ENCODE results near the gene DUSP22. TPM values are rescaled to one million over a fixed set of nuclear protein-coding genes. Genes with fewer than 3 reads are reported as not detected.

The DUSP22 gene
- total RNA-seq, 1 experiment from 2014 or later = 19.2 TPM

DNA sequence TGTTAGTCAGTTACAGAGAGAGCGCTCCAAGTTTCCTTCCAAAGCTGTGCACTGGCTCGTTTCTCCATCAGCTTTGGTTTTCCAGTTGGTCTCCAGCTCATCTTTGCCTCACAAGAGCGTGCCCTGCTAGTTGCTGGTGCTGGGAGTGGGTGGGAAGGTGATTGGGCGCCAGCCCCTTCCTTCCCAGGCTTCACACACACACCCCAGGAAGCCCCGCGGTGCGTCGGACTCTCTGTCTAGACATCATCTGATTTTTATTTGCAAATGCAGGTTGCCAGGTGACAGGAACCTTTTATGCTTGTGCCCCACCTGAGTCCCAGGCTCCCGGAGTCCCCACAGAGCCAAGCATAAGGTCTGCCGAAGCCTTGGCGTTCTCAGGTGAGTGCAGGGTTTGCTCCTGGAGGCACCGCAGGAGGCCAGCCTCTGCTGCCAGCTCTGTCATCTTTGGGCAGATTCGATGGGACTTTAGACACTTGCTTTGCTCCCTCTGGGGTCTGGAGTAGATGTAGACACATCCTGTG lies 106.3 kb downstream of the DUSP22 start:
- Histone ChIP-seq H3K9me2 (ENCODE audit: insufficient read depth) (no peaks in the 10 kb centered on the region), H3K4me3 (replicated peaks in 1 of 2; ENCODE audit: low read depth in 1 of 2, low read length in 2 of 2) (no peak overlapping the region), H3K27me3 (ENCODE audit: insufficient read depth, low read length) (peaks cover 12% of the 10 kb centered on the region; the same call in 1 of the 2 replicates), H3K27ac (ENCODE audit: low read depth, low read length) (no peak overlapping the region), H2AFZ (ENCODE audit: low read depth, low read length, poor library complexity, severe bottlenecking) (no peak overlapping the region), H3K4me2 (ENCODE audit: low read length) (no peak overlapping the region), H3K9ac (ENCODE audit: low read length) (no peak overlapping the region), H4K20me1 (ENCODE audit: insufficient read depth) (no peaks in the 10 kb centered on the region), H3K36me3 (ENCODE audit: control insufficient read depth in 1 of 2, insufficient read depth in 2 of 2, low read length in 2 of 2) (no peaks in the 10 kb centered on the region), H3K9me3 (ENCODE audit: control insufficient read depth in 1 of 2, insufficient read depth in 1 of 2, low read depth in 1 of 2, low read length in 2 of 2) (no peaks in the 10 kb centered on the region; a peak in 1 of 4 replicates), H3K4me1 (ENCODE audit: control insufficient read depth in 1 of 2, insufficient read depth in 2 of 2, low read length in 2 of 2) (no peaks in the 10 kb centered on the region), H3K79me2 (ENCODE audit: insufficient read depth, low read length) (no peaks in the 10 kb centered on the region)
- CTCF ChIA-PET = no interaction called here
- RAD21 ChIA-PET (ENCODE audit: low non-redundant PET in 1 of 2, low total read pairs in 2 of 2, uncharacterized antibody in 2 of 2, unreplicated experiment in 2 of 2) = no interaction called here
- DNase-seq (ENCODE audit: low read depth, low spot score) (no peak), ATAC-seq (no peak)
- intact Hi-C loops (cut with micrococcal nuclease) = no loop called here
- TF ChIP-seq, protein P1, sequence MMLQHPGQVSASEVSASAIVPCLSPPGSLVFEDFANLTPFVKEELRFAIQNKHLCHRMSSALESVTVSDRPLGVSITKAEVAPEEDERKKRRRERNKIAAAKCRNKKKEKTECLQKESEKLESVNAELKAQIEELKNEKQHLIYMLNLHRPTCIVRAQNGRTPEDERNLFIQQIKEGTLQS (IDR thresholded peaks at IDR 0.05) = no peak
- POLR2A ChIA-PET = no interaction called here
- BruUV-seq (replicated peaks) = no TSS peak

DNA sequence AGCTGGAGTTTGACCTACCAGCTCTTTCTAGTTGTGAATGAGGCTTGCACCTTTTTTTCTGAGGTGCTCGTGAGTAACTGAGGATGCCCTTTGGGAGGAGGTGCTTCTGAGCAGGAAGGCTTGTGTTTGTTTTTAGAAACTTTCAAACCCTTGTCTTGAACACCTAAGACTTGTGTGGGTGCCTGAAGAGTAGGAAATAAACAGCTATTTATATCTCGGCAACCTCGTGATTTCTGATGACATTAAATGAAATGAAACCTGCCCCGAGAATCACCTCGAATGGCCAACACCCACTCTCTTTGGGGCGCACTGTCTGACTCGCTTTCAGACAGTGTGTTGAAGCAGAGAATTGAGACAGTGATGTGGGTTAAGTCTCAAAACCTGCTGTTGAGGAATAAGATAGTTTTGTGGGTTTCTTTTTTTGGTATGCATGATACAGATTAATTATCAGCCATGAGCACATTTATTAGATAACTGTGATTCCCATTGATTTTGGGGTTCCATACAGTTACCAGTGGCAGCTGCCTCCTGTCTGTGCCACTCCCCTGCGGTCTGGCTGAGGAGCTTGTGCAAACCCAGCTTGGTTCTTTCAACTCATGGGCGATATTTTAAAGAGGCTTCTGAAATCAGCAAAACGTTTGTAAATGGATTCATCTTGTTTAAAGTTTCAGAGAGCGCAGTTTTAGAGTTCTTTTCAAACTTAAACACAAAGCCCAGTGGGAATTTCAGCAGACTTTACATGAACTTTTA lies 107.7 kb downstream of the DUSP22 start:
- CTCF ChIA-PET = interaction anchor here (1.3 kb wide), 1 partner anchor 9 kb away, joined by 3 read pairs; no protein-coding TSS in a partner anchor
- no peak for ATAC-seq
- Histone ChIP-seq H3K79me2 (ENCODE audit: insufficient read depth, low read length) (no peaks in the 10 kb centered on the region), H3K9me3 (ENCODE audit: control insufficient read depth in 1 of 2, insufficient read depth in 1 of 2, low read depth in 1 of 2, low read length in 2 of 2) (no peaks in the 10 kb centered on the region; a peak in 1 of 4 replicates), H4K20me1 (ENCODE audit: insufficient read depth) (no peaks in the 10 kb centered on the region), H3K4me3 (replicated peaks in 1 of 2; ENCODE audit: low read depth in 1 of 2, low read length in 2 of 2) (no peak overlapping the region), H3K36me3 (ENCODE audit: control insufficient read depth in 1 of 2, insufficient read depth in 2 of 2, low read length in 2 of 2) (no peaks in the 10 kb centered on the region), H3K27ac (ENCODE audit: low read depth, low read length) (no peak overlapping the region), H3K9me2 (ENCODE audit: insufficient read depth) (no peaks in the 10 kb centered on the region), H2AFZ (ENCODE audit: low read depth, low read length, poor library complexity, severe bottlenecking) (no peak overlapping the region), H3K9ac (ENCODE audit: low read length) (no peak overlapping the region), H3K4me1 (ENCODE audit: control insufficient read depth in 1 of 2, insufficient read depth in 2 of 2, low read length in 2 of 2) (no peaks in the 10 kb centered on the region), H3K4me2 (ENCODE audit: low read length) (no peak overlapping the region), H3K27me3 (ENCODE audit: insufficient read depth, low read length) (peaks cover 12% of the 10 kb centered on the region; the same call in 1 of the 2 replicates)
- POLR2A ChIA-PET = no interaction called here
- intact Hi-C loops (cut with micrococcal nuclease) = no loop called here
- BruUV-seq (replicated peaks) = no TSS peak
- TF ChIP-seq TCF7L2 (IDR thresholded peaks at IDR 0.05; ENCODE audit: borderline replicate concordance, extremely low read depth, insufficient read depth, insufficient read length) = no peak
- no peak for TF ChIP-seq SIN3A (IDR thresholded peaks at IDR 0.05; ENCODE audit: low read depth)
- no peak for TF ChIP-seq POLR2AphosphoS5 (IDR thresholded peaks at IDR 0.05; ENCODE audit: low read depth, low read length)
- TF ChIP-seq, protein P2, sequence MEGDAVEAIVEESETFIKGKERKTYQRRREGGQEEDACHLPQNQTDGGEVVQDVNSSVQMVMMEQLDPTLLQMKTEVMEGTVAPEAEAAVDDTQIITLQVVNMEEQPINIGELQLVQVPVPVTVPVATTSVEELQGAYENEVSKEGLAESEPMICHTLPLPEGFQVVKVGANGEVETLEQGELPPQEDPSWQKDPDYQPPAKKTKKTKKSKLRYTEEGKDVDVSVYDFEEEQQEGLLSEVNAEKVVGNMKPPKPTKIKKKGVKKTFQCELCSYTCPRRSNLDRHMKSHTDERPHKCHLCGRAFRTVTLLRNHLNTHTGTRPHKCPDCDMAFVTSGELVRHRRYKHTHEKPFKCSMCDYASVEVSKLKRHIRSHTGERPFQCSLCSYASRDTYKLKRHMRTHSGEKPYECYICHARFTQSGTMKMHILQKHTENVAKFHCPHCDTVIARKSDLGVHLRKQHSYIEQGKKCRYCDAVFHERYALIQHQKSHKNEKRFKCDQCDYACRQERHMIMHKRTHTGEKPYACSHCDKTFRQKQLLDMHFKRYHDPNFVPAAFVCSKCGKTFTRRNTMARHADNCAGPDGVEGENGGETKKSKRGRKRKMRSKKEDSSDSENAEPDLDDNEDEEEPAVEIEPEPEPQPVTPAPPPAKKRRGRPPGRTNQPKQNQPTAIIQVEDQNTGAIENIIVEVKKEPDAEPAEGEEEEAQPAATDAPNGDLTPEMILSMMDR (IDR thresholded peaks at IDR 0.05 in 2 of 3, conservative IDR thresholded peaks at IDR 0.05 in 1 of 3; ENCODE audit: borderline replicate concordance in 1 of 3, insufficient read depth in 1 of 3, low read depth in 2 of 3, low read length in 2 of 3) = no peak
- no peak for TF ChIP-seq JUND (IDR thresholded peaks at IDR 0.05)
- TF ChIP-seq FOSL1 (IDR thresholded peaks at IDR 0.05; ENCODE audit: low read depth) = no peak
- no peak for TF ChIP-seq ZFX (IDR thresholded peaks at IDR 0.05)
- no peak for TF ChIP-seq RAD21 (IDR thresholded peaks at IDR 0.05; ENCODE audit: low read depth)
- TF ChIP-seq YY1 (IDR thresholded peaks at IDR 0.05; ENCODE audit: extremely low read depth, insufficient replicate concordance, low read depth, low read length) = no peak
- no peak for TF ChIP-seq EZH2phosphoT487 (IDR thresholded peaks at IDR 0.05; ENCODE audit: borderline replicate concordance)
- DNase-seq (ENCODE audit: low read depth, low spot score) = no peak
- RAD21 ChIA-PET (ENCODE audit: low non-redundant PET in 1 of 2, low total read pairs in 2 of 2, uncharacterized antibody in 2 of 2, unreplicated experiment in 2 of 2) = no interaction called here
